GM12878 (cell line): ENCODE data around the gene SNAP91. TPM values are rescaled to one million over a fixed set of nuclear protein-coding genes. Genes with fewer than 3 reads are reported as not detected.

ENCODE experiments used
- ATAC-seq: fragments of 200-7000 bp; cut with Tn5 transposase; 3 replicates; pipeline ENCODE4 v1.9.1; 2020; ENCODE audit warnings: mild to moderate bottlenecking, moderate library complexity
- BruUV-seq: library from RNA; stranded (reverse); fragments of 400-500 nt; replicated peaks from 2 replicates; lab custom pipeline; 2021; lab: Mats Ljungman, UMichigan
- CTCF ChIA-PET: fragments of 300-600 bp; sonication (Branson Sonifier 250); formaldehyde crosslinking; extraction: SDS; loops from one replicate; lab custom pipeline; 2021; ENCODE audit warnings: inconsistent platforms; lab: Yijun Ruan, JAX
- POLR2A ChIA-PET: fragments of 350-600 bp; formaldehyde crosslinking; extraction: SDS; loops from one replicate; lab custom pipeline; 2021; ENCODE audit warnings: inconsistent platforms; lab: Charles Lee
- RAD21 ChIA-PET: fragments of 300-600 bp; sonication (Branson Sonifier 250); formaldehyde crosslinking; loops from one replicate; lab custom pipeline; 2023; ENCODE audit warnings: antibody characterized with exemption; ENCODE audit not compliant: unreplicated experiment; lab: Charles Lee
- SMC1A ChIA-PET: fragments of 300-600 bp; sonication (Branson Sonifier 250); formaldehyde crosslinking; loops from one replicate; lab custom pipeline; 2023; ENCODE audit not compliant: unreplicated experiment, uncharacterized antibody; lab: Charles Lee
- DNase-seq: peaks from one replicate; pipeline ENCODE4 v3.0.0-alpha.2; 2011; ENCODE audit warnings: low read depth, low spot score
- FAIRE-seq: peaks from 3 replicates; lab custom pipeline; 2011; peaks lifted over from hg19 to GRCh38; lab: Jason Lieb, UNC
- H2AFZ ChIP-seq: 2 replicates; pipeline ENCODE4 v1.6.0; 2011; ENCODE audit warnings: low read depth, low read length, control low read depth; ENCODE audit not compliant: control insufficient read depth
- H3K27ac ChIP-seq: 2 replicates; pipeline ENCODE4 v1.5.1; 2011; ENCODE audit warnings: control low read depth; ENCODE audit not compliant: control insufficient read depth, insufficient read depth
- H3K27me3 ChIP-seq, 2 experiments: replicated peaks in 1 of 2; 2 replicates each; pipeline versions ENCODE4 v1.6.0 to v1.6.1; 2011; ENCODE audit warnings: low read length in 1 of 2; ENCODE audit not compliant: control insufficient read depth in 2 of 2, insufficient read depth in 2 of 2
- H3K36me3 ChIP-seq, 2 experiments: 2 replicates each; pipeline ENCODE4 v1.5.1; 2011; ENCODE audit warnings: low read length in 1 of 2; ENCODE audit not compliant: control insufficient read depth in 2 of 2, insufficient read depth in 2 of 2
- H3K4me1 ChIP-seq: 2 replicates; pipeline ENCODE4 v1.6.1; 2011; ENCODE audit warnings: mild to moderate bottlenecking, low read length, moderate library complexity, mixed read lengths; ENCODE audit not compliant: control insufficient read depth, insufficient read depth
- H3K4me2 ChIP-seq: 2 replicates; pipeline ENCODE4 v1.6.0; 2011; ENCODE audit warnings: control low read depth; ENCODE audit not compliant: control insufficient read depth, insufficient read depth
- H3K4me3 ChIP-seq: fragments of 200-600 bp; sonication (generic); 2 replicates; pipeline ENCODE4 v1.5.1; 2016
- H3K79me2 ChIP-seq: 2 replicates; pipeline ENCODE4 v1.6.0; 2011; ENCODE audit warnings: low read length; ENCODE audit not compliant: control insufficient read depth, insufficient read depth
- H3K9ac ChIP-seq: 2 replicates; pipeline ENCODE4 v1.8.0; 2011; ENCODE audit warnings: low read length, control low read depth, mixed read lengths; ENCODE audit not compliant: control insufficient read depth, insufficient read depth
- H3K9me3 ChIP-seq: replicated peaks from 3 replicates; pipeline ENCODE4 v1.5.1; 2011; ENCODE audit warnings: mild to moderate bottlenecking, low read length; ENCODE audit not compliant: control insufficient read depth, insufficient read depth
- H4K20me1 ChIP-seq: 2 replicates; pipeline ENCODE4 v1.6.0; 2011; ENCODE audit not compliant: control insufficient read depth, insufficient read depth
- BACH1 ChIP-seq: fragments of 450-650 bp; IDR thresholded peaks from 2 replicates; pipeline ENCODE4 v1.6.1; 2017; ENCODE audit warnings: mild to moderate bottlenecking, borderline replicate concordance
- EED ChIP-seq: sonication (generic); IDR thresholded peaks from 2 replicates; pipeline ENCODE4 v1.6.1; 2016; ENCODE audit warnings: antibody characterized with exemption, low read depth
- EP300 ChIP-seq, 2 experiments: fragments of 150-350 bp in 1 of 2; IDR thresholded peaks; 2 replicates each; pipeline ENCODE4 v1.6.1; 2011 to 2012; ENCODE audit warnings: low read depth in 2 of 2, low read length in 2 of 2, borderline replicate concordance in 1 of 2, improper control_type of control experiment in 1 of 2, inconsistent platforms in 1 of 2; ENCODE audit not compliant: control insufficient read depth in 1 of 2
- ESRRA ChIP-seq: IDR thresholded peaks from 2 replicates; pipeline ENCODE4 v1.6.1; 2012; ENCODE audit warnings: mild to moderate bottlenecking, low read length, improper control_type of control experiment
- HDAC6 ChIP-seq: fragments of 200-600 bp; sonication (generic); IDR thresholded peaks from one replicate; pipeline ENCODE4 v1.8.0; 2017; ENCODE audit warnings: antibody characterized with exemption; ENCODE audit not compliant: unreplicated experiment
- MEF2A ChIP-seq: IDR thresholded peaks from 2 replicates; pipeline ENCODE4 v1.6.1; 2011; ENCODE audit warnings: low read depth, mild to moderate bottlenecking, low read length, moderate library complexity; ENCODE audit not compliant: insufficient read depth
- NRF1 ChIP-seq: conservative IDR thresholded peaks from 2 replicates; pipeline ENCODE4 v1.6.1; 2011; ENCODE audit warnings: mild to moderate bottlenecking, low read depth, low read length, improper control_type of control experiment
- RAD51 ChIP-seq: fragments of 450-650 bp; IDR thresholded peaks from 2 replicates; pipeline ENCODE4 v1.6.1; 2016; ENCODE audit warnings: moderate library complexity, mild to moderate bottlenecking, inconsistent platforms
- RFX5 ChIP-seq: IDR thresholded peaks from 2 replicates; pipeline ENCODE4 v1.6.1; 2011; ENCODE audit warnings: low read depth, low read length, improper control_type of control experiment
- ZSCAN29 ChIP-seq: fragments of 450-650 bp; IDR thresholded peaks from 2 replicates; pipeline ENCODE4 v1.6.1; 2017; ENCODE audit warnings: mild to moderate bottlenecking, moderate library complexity
- WGBS: methylation state at CpG from one replicate; pipeline ENCODE4 v1.1.6; 2016; ENCODE audit warnings: low lambda C conversion rate; ENCODE audit not compliant: insufficient replicate concordance, insufficient coverage; ENCODE audit errors: missing lambda C conversion rate; 5-methylcytosine and 5-hydroxymethylcytosine counted together
- in situ Hi-C: fragments of 300-500 bp; cut with MboI; formaldehyde crosslinking; loops from 9 replicates; pipeline ENCODE4 v1.14.3; 2018; ENCODE audit warnings: mixed read lengths
- intact Hi-C: fragments of 100-400 bp; cut with micrococcal nuclease; formaldehyde crosslinking; loops from one replicate; pipeline ENCODE4 v1.14.2; 2022; ENCODE audit not compliant: unreplicated experiment
- polyA plus RNA-seq, 11 experiments: library from polyadenylated mRNA; depleted of rRNA in 4 of 11; unstranded in 6 of 11; stranded (reverse) in 5 of 11; fragments of >200 nt; fragmentation: Nextera tagmentation in 4 of 11; fragmentation: Illumina TruSeq in 1 of 11; extraction: Ambion mirVana in 4 of 11; extraction: Trizol in 1 of 11; gene quantifications; 1 replicate in 1 of 11; 2 replicates in 10 of 11; pipeline versions ENCODE4 v1.2.1 to v1.2.3, GENCODE V29; 2011 to 2016; ENCODE audit warnings: inconsistent platforms in 2 of 11, missing spikeins in 2 of 11, low read depth in 1 of 11
- total RNA-seq, 4 experiments: library from RNA; depleted of rRNA in 3 of 4; stranded (reverse); fragments of >200 nt in 3 of 4; fragmentation: Illumina TruSeq in 1 of 4; extraction: Trizol in 1 of 4; gene quantifications; 2 replicates each; pipeline versions ENCODE4 v1.2.1 to v1.2.3, GENCODE V29; 2013 to 2021
- TF ChIP-seq, protein P1 (sequence below): fragments of 450-650 bp; IDR thresholded peaks from 2 replicates; pipeline ENCODE4 v1.6.1; 2016; ENCODE audit warnings: mild to moderate bottlenecking, moderate library complexity, borderline replicate concordance
- TF ChIP-seq, protein P2 (sequence below): IDR thresholded peaks from 2 replicates; pipeline ENCODE4 v1.6.1; 2011; ENCODE audit warnings: low read depth, low read length, improper control_type of control experiment, borderline replicate concordance
- TF ChIP-seq, protein P3 (sequence below): fragments of 450-650 bp; IDR thresholded peaks from 2 replicates; pipeline ENCODE4 v1.6.1; 2017; ENCODE audit warnings: antibody characterized with exemption, mild to moderate bottlenecking, moderate library complexity
- TF ChIP-seq, protein P4 (sequence below): fragments of 450-650 bp; IDR thresholded peaks from 2 replicates; pipeline ENCODE4 v1.6.1; 2016; ENCODE audit warnings: mild to moderate bottlenecking
- TF ChIP-seq, protein P5 (sequence below): IDR thresholded peaks from 2 replicates; pipeline ENCODE4 v1.6.1; 2012; ENCODE audit warnings: low read depth, low read length, improper control_type of control experiment

The SNAP91 gene
- total and polyA plus RNA-seq, 10 of the 15 experiments (the other 5 are each of a cell fraction or from before 2014, with no cell fraction given): 0.01 to 0.49 (median 0.12) TPM; not detected in 2

DNA sequence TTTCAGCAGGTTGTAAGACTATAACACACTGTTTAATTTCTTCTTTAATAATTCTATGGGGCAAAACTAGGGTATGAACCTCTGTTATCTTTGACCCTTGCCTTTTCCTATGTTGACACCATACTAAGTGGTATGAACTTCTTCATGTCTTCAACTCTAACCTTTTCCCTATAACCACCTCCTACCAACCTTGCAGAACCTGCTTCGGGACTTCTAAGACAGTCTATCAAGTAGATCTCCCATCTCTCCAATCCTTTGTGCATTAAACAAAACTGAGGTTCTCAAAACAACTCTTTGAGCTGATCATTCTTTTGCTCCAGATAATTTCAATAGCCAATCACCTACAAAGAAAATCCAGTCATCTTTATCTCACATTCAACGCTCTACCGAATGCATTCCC is 23.4 kb downstream of the SNAP91 start:
- Histone ChIP-seq H3K4me1 (no peaks in the 10 kb centered on the region), H3K4me3 (no peak overlapping the region), H3K27me3 (no peaks in the 10 kb centered on the region), H3K4me2 (no peak overlapping the region), H3K9me3 (no peaks in the 10 kb centered on the region), H3K36me3 (no peaks in the 10 kb centered on the region), H4K20me1 (no peaks in the 10 kb centered on the region), H2AFZ (no peak overlapping the region), H3K27ac (no peak overlapping the region), H3K79me2 (no peaks in the 10 kb centered on the region), H3K9ac (no peak overlapping the region)
- 83% methylated on average over 3 of the region's 3 CpGs for WGBS
- ATAC-seq: no peak
- BruUV-seq: no TSS peak
- POLR2A ChIA-PET: no interaction called here
- DNase-seq: no peak
- intact Hi-C loops (no loop called here), in situ Hi-C loops (no loop called here)
- CTCF ChIA-PET: no interaction called here
- SMC1A ChIA-PET: interaction anchor here (1.0 kb wide), 1 partner anchor 47 kb away, joined by 3 read pairs; no protein-coding TSS in a partner anchor
- FAIRE-seq: no peak
- RAD21 ChIA-PET: interaction anchor here (0.6 kb wide), 1 partner anchor 10 kb away, joined by 3 read pairs; no protein-coding TSS in a partner anchor
- no peak for TF ChIP-seq HDAC6
- TF ChIP-seq ESRRA: no peak
- TF ChIP-seq EED: no peak
- TF ChIP-seq, protein P1, sequence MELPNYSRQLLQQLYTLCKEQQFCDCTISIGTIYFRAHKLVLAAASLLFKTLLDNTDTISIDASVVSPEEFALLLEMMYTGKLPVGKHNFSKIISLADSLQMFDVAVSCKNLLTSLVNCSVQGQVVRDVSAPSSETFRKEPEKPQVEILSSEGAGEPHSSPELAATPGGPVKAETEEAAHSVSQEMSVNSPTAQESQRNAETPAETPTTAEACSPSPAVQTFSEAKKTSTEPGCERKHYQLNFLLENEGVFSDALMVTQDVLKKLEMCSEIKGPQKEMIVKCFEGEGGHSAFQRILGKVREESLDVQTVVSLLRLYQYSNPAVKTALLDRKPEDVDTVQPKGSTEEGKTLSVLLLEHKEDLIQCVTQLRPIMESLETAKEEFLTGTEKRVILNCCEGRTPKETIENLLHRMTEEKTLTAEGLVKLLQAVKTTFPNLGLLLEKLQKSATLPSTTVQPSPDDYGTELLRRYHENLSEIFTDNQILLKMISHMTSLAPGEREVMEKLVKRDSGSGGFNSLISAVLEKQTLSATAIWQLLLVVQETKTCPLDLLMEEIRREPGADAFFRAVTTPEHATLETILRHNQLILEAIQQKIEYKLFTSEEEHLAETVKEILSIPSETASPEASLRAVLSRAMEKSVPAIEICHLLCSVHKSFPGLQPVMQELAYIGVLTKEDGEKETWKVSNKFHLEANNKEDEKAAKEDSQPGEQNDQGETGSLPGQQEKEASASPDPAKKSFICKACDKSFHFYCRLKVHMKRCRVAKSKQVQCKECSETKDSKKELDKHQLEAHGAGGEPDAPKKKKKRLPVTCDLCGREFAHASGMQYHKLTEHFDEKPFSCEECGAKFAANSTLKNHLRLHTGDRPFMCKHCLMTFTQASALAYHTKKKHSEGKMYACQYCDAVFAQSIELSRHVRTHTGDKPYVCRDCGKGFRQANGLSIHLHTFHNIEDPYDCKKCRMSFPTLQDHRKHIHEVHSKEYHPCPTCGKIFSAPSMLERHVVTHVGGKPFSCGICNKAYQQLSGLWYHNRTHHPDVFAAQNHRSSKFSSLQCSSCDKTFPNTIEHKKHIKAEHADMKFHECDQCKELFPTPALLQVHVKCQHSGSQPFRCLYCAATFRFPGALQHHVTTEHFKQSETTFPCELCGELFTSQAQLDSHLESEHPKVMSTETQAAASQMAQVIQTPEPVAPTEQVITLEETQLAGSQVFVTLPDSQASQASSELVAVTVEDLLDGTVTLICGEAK: no peak
- TF ChIP-seq, protein P2, sequence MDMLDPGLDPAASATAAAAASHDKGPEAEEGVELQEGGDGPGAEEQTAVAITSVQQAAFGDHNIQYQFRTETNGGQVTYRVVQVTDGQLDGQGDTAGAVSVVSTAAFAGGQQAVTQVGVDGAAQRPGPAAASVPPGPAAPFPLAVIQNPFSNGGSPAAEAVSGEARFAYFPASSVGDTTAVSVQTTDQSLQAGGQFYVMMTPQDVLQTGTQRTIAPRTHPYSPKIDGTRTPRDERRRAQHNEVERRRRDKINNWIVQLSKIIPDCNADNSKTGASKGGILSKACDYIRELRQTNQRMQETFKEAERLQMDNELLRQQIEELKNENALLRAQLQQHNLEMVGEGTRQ: no peak
- TF ChIP-seq EP300 (IDR thresholded peaks at IDR 0.05; ENCODE audit: borderline replicate concordance in 1 of 2, control insufficient read depth in 1 of 2, low read depth in 2 of 2, low read length in 2 of 2): no peak
- no peak for TF ChIP-seq ZSCAN29
- TF ChIP-seq MEF2A: no peak
- no peak for TF ChIP-seq NRF1
- TF ChIP-seq, protein P3, sequence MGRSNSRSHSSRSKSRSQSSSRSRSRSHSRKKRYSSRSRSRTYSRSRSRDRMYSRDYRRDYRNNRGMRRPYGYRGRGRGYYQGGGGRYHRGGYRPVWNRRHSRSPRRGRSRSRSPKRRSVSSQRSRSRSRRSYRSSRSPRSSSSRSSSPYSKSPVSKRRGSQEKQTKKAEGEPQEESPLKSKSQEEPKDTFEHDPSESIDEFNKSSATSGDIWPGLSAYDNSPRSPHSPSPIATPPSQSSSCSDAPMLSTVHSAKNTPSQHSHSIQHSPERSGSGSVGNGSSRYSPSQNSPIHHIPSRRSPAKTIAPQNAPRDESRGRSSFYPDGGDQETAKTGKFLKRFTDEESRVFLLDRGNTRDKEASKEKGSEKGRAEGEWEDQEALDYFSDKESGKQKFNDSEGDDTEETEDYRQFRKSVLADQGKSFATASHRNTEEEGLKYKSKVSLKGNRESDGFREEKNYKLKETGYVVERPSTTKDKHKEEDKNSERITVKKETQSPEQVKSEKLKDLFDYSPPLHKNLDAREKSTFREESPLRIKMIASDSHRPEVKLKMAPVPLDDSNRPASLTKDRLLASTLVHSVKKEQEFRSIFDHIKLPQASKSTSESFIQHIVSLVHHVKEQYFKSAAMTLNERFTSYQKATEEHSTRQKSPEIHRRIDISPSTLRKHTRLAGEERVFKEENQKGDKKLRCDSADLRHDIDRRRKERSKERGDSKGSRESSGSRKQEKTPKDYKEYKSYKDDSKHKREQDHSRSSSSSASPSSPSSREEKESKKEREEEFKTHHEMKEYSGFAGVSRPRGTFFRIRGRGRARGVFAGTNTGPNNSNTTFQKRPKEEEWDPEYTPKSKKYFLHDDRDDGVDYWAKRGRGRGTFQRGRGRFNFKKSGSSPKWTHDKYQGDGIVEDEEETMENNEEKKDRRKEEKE: no peak
- no peak for TF ChIP-seq BACH1
- TF ChIP-seq RFX5: no peak
- TF ChIP-seq, protein P4, sequence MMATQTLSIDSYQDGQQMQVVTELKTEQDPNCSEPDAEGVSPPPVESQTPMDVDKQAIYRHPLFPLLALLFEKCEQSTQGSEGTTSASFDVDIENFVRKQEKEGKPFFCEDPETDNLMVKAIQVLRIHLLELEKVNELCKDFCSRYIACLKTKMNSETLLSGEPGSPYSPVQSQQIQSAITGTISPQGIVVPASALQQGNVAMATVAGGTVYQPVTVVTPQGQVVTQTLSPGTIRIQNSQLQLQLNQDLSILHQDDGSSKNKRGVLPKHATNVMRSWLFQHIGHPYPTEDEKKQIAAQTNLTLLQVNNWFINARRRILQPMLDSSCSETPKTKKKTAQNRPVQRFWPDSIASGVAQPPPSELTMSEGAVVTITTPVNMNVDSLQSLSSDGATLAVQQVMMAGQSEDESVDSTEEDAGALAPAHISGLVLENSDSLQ: no peak
- TF ChIP-seq, protein P5, sequence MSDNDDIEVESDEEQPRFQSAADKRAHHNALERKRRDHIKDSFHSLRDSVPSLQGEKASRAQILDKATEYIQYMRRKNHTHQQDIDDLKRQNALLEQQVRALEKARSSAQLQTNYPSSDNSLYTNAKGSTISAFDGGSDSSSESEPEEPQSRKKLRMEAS: no peak
- no peak for TF ChIP-seq RAD51
